B cell (primary cell): ENCODE measurements around the gene ASIP. TPM values are rescaled to one million over a fixed set of nuclear protein-coding genes. Genes with fewer than 3 reads are reported as not detected.

Experiments used
- ATAC-seq: fragments of 200-7000 bp; cut with Tn5 transposase; one replicate; pipeline ENCODE4 v1.10.0; 2021; ENCODE audit warnings: low read depth, mild to moderate bottlenecking, moderate number of reproducible peaks, moderate library complexity
- CTCF ChIA-PET: fragments of 350-600 bp; sonication (Branson Sonifier 250); formaldehyde crosslinking; loops from one replicate; lab custom pipeline; 2021; ENCODE audit warnings: antibody characterized with exemption, inconsistent platforms; lab: Charles Lee
- POLR2A ChIA-PET: fragments of 350-600 bp; sonication (Branson Sonifier 250); formaldehyde crosslinking; loops from one replicate; lab custom pipeline; 2021; ENCODE audit warnings: antibody characterized with exemption; lab: Charles Lee
- DNase-seq: peaks from one replicate; pipeline ENCODE4 v3.0.0; 2013
- H2AFZ ChIP-seq: 2 replicates; pipeline ENCODE4 v1.6.1; 2012; ENCODE audit warnings: mild to moderate bottlenecking, low read depth, low read length; ENCODE audit not compliant: insufficient read depth, poor library complexity, severe bottlenecking
- H3K27ac ChIP-seq, 2 donors: 1 replicate in 1 of 2; 2 replicates in 1 of 2; pipeline ENCODE4 v1.5.1; 2012 to 2013; ENCODE audit warnings: low read length in 2 of 2, mild to moderate bottlenecking in 2 of 2, moderate library complexity in 1 of 2
- H3K27me3 ChIP-seq, 4 experiments: fragments of 200-600 bp in 1 of 4; sonication (generic) in 1 of 4; replicated peaks in 1 of 4; 1 replicate in 2 of 4; 2 replicates in 2 of 4; pipeline versions ENCODE4 v1.6.1 to v1.7.0; 2013 to 2016; ENCODE audit warnings: low read length in 3 of 4, mild to moderate bottlenecking in 2 of 4, mixed read lengths in 1 of 4, moderate library complexity in 1 of 4; ENCODE audit not compliant: insufficient read depth in 4 of 4, control insufficient read depth in 3 of 4; ENCODE audit errors: control extremely low read depth in 1 of 4
- H3K36me3 ChIP-seq, 2 experiments: replicated peaks in 1 of 2; 1 replicate in 1 of 2; 2 replicates in 1 of 2; pipeline versions ENCODE4 v1.6.1 to v1.7.1; 2013; ENCODE audit warnings: low read length in 1 of 2; ENCODE audit not compliant: insufficient read depth in 2 of 2, control insufficient read depth in 1 of 2; ENCODE audit errors: control extremely low read depth in 1 of 2, extremely low read depth in 1 of 2
- H3K4me1 ChIP-seq, 2 donors: fragments of 200-600 bp in 1 of 2; sonication (generic) in 1 of 2; 1 replicate in 1 of 2; 2 replicates in 1 of 2; pipeline versions ENCODE4 v1.5.1 to v1.6.1; 2013 to 2017; ENCODE audit warnings: low read length in 2 of 2; ENCODE audit not compliant: control insufficient read depth in 2 of 2, insufficient read depth in 2 of 2
- H3K4me2 ChIP-seq: replicated peaks from 2 replicates; pipeline ENCODE3; 2012; ENCODE audit warnings: mild to moderate bottlenecking, low read depth, low read length; ENCODE audit not compliant: poor library complexity, severe bottlenecking
- H3K4me3 ChIP-seq, 5 experiments: fragments of 200-600 bp in 1 of 5; sonication (generic) in 1 of 5; 1 replicate in 3 of 5; 2 replicates in 2 of 5; pipeline versions ENCODE4 v1.5.1 to v1.7.0; 2011 to 2016; ENCODE audit warnings: low read length in 4 of 5, mild to moderate bottlenecking in 4 of 5, low read depth in 2 of 5, control low read depth in 1 of 5, moderate library complexity in 1 of 5; ENCODE audit not compliant: insufficient read depth in 1 of 5; ENCODE audit errors: control extremely low read depth in 1 of 5, extremely low read depth in 1 of 5
- H3K79me2 ChIP-seq: fragments of 200-600 bp; sonication (generic); one replicate; pipeline ENCODE4 v1.6.0; 2016; ENCODE audit warnings: low read length; ENCODE audit not compliant: control insufficient read depth, insufficient read depth
- H3K9ac ChIP-seq: fragments of 200-600 bp; sonication (generic); 2 replicates; pipeline ENCODE4 v1.6.1; 2017; ENCODE audit warnings: mild to moderate bottlenecking, low read length, moderate library complexity
- H3K9me3 ChIP-seq, 3 donors: one replicate each; pipeline versions ENCODE4 v1.6.1 to v1.7.1; 2013; ENCODE audit warnings: low read length in 2 of 3; ENCODE audit not compliant: control insufficient read depth in 2 of 3, insufficient read depth in 1 of 3; ENCODE audit errors: control extremely low read depth in 1 of 3
- H4K20me1 ChIP-seq: 2 replicates; pipeline ENCODE4 v1.6.0; 2012; ENCODE audit warnings: mild to moderate bottlenecking, low read length; ENCODE audit not compliant: insufficient read depth, control insufficient read depth, poor library complexity, severe bottlenecking
- H3K27ac Mint-ChIP-seq: one replicate; pipeline ENCODE4 v1.8.0; 2021; ENCODE audit warnings: mixed read lengths
- H3K27me3 Mint-ChIP-seq: one replicate; pipeline ENCODE4 v1.8.0; 2021; ENCODE audit warnings: mixed read lengths
- H3K4me1 Mint-ChIP-seq: one replicate; pipeline ENCODE4 v1.8.0; 2021; ENCODE audit warnings: mixed read lengths
- H3K4me3 Mint-ChIP-seq: one replicate; pipeline ENCODE4 v1.8.0; 2021; ENCODE audit warnings: mixed read lengths
- H3K9me3 Mint-ChIP-seq: one replicate; pipeline ENCODE4 v1.8.0; 2022; ENCODE audit warnings: mixed read lengths; ENCODE audit not compliant: insufficient read depth
- EZH2 ChIP-seq: IDR thresholded peaks from 2 replicates; pipeline ENCODE4 v1.6.1; 2012; ENCODE audit warnings: borderline replicate concordance, low read depth, mild to moderate bottlenecking, moderate library complexity, low read length; ENCODE audit not compliant: insufficient read depth, poor library complexity, severe bottlenecking
- WGBS: methylation state at CpG from one replicate; pipeline ENCODE4 v1.1.5; 2013; ENCODE audit warnings: missing lambda C conversion rate; ENCODE audit not compliant: insufficient coverage; 5-methylcytosine and 5-hydroxymethylcytosine counted together
- intact Hi-C: fragments of 100-400 bp; cut with micrococcal nuclease; formaldehyde crosslinking; loops from one replicate; pipeline ENCODE4 v1.10.0; 2022
- polyA plus RNA-seq: library from polyadenylated mRNA; depleted of rRNA; stranded (reverse); fragments of >200 nt; gene quantifications from 2 replicates; pipeline ENCODE4 v1.2.3, GENCODE V29; 2012
- total RNA-seq, 2 donors: library from RNA; stranded (reverse); fragments of 120-200 nt in 1 of 2; gene quantifications; 1 replicate in 1 of 2; 2 replicates in 1 of 2; pipeline versions ENCODE4 v1.2.3 to v1.2.4, GENCODE V29; 2013 to 2022
- TF ChIP-seq, protein P1 (sequence below): fragments of 200-600 bp; IDR thresholded peaks from one replicate; pipeline ENCODE4 v1.8.0; 2022; ENCODE audit warnings: antibody characterized with exemption, mild to moderate bottlenecking

ASIP gene
- total and polyA plus RNA-seq, 2 donors (not counting 1 experiment from before 2014, with no cell fraction given): 0.24 TPM; not detected in 1

DNA sequence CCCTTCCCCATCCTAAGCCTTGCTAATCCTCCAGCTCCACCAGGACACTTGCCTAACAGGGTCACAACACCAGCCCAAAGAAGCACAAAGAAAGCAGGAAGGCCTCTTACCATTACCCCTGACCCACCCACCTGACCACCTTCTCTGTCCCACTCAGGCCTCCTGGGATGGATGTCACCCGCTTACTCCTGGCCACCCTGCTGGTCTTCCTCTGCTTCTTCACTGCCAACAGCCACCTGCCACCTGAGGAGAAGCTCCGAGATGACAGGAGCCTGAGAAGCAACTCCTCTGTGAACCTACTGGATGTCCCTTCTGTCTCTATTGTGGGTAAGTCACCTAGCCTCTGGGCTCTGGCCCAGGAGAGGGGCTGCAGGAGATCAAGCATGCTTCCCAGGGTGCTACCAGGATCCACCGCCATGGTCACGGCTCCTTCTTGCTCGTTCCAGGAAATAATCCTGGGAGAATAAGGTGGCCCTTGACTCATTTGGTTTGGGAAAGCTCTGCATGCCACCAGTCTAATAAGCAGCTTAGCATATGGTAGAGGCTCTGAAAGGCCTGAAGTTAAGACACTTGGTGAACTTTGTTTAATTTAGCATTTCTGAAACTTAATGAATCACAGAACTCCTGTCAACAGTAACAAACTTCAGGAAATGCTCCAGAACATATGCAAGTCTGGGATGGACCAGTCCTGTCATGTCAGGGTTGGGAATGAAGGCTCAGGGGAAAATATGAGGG is 19.2 kb downstream of the ASIP start:
- Mint-ChIP-seq H3K4me3 (no peak overlapping the region), H3K9me3 (no peaks in the 10 kb centered on the region), H3K27me3 (no peaks in the 10 kb centered on the region), H3K27ac (no peak overlapping the region), H3K4me1 (peaks cover 5% of the 10 kb centered on the region)
- 100% methylated on average over 2 of the region's 5 CpGs for WGBS
- ChIA-PET CTCF (interaction anchor here (0.6 to 1.1 kb wide), 2 partner anchors 35 to 52 kb away, joined by 3 to 4 read pairs; no protein-coding TSS in a partner anchor), POLR2A (no interaction called here)
- H2AFZ ChIP-seq: no peak overlapping the region
- no peaks in the 10 kb centered on the region for H3K4me1 ChIP-seq
- ATAC-seq (no peak), DNase-seq (no peak)
- no peak overlapping the region for H3K4me2 ChIP-seq
- no peak overlapping the region for H3K9ac ChIP-seq
- no peaks in the 10 kb centered on the region for H3K36me3 ChIP-seq
- H3K27me3 ChIP-seq: no peaks in the 10 kb centered on the region
- no peaks in the 10 kb centered on the region for H4K20me1 ChIP-seq
- H3K27ac ChIP-seq: no peak overlapping the region
- H3K4me3 ChIP-seq: no peak overlapping the region
- no peaks in the 10 kb centered on the region for H3K79me2 ChIP-seq
- intact Hi-C loops: no loop called here
- no peaks in the 10 kb centered on the region for H3K9me3 ChIP-seq
- TF ChIP-seq, protein P1, sequence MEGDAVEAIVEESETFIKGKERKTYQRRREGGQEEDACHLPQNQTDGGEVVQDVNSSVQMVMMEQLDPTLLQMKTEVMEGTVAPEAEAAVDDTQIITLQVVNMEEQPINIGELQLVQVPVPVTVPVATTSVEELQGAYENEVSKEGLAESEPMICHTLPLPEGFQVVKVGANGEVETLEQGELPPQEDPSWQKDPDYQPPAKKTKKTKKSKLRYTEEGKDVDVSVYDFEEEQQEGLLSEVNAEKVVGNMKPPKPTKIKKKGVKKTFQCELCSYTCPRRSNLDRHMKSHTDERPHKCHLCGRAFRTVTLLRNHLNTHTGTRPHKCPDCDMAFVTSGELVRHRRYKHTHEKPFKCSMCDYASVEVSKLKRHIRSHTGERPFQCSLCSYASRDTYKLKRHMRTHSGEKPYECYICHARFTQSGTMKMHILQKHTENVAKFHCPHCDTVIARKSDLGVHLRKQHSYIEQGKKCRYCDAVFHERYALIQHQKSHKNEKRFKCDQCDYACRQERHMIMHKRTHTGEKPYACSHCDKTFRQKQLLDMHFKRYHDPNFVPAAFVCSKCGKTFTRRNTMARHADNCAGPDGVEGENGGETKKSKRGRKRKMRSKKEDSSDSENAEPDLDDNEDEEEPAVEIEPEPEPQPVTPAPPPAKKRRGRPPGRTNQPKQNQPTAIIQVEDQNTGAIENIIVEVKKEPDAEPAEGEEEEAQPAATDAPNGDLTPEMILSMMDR: no peak
- TF ChIP-seq EZH2: no peak
